SKM-1 (cell line): ENCODE data around the gene GALNT7.

Experiments
- DNase-seq: peaks from one replicate; lab custom pipeline; 2025; ENCODE audit not compliant: unreplicated experiment; lab: John Stamatoyannopoulos, UW

GALNT7 gene

GRCh38 chr4:173334085-173334890 lies 165.7 kb downstream of the GALNT7 start, which contains the start of gene HMGB2:
Gene HMGB2, minus strand, starts transcription at chr4:173334358. Its CDS starts 709 bp downstream, at chr4:173333649.
- DNase-seq = peak; percentile 96

- peak; percentile 68 for DNase-seq
Observed at GRCh38 chr4:173334891-173335752, 166.5 kb downstream of the GALNT7 start.

GRCh38 chr4:173337463-173337862 lies 168.9 kb downstream of the GALNT7 start:
- no peak for DNase-seq

- DNase-seq = no peak
Observed at GRCh38 chr4:173343832-173344397, 175.3 kb downstream of the GALNT7 start.

GRCh38 chr4:173345648-173346047 lies 177.0 kb downstream of the GALNT7 start:
- no peak for DNase-seq

GRCh38 chr4:173346074-173346473 lies 177.5 kb downstream of the GALNT7 start:
- no peak for DNase-seq

GRCh38 chr4:173347467-173347866 lies 178.9 kb downstream of the GALNT7 start:
- DNase-seq = no peak

- DNase-seq = no peak
Observed at GRCh38 chr4:173357939-173358338, 189.3 kb downstream of the GALNT7 start.

- no peak for DNase-seq
Observed at GRCh38 chr4:173360587-173361221, 192.1 kb downstream of the GALNT7 start.

- DNase-seq = no peak
Observed at GRCh38 chr4:173362666-173363065, 194.1 kb downstream of the GALNT7 start.

- DNase-seq = no peak
Observed at GRCh38 chr4:173365359-173365996, 196.9 kb downstream of the GALNT7 start.

- DNase-seq = no peak
Observed at GRCh38 chr4:173367285-173367684, 198.7 kb downstream of the GALNT7 start.

GRCh38 chr4:173367946-173368345 lies 199.3 kb downstream of the GALNT7 start:
- DNase-seq = no peak

GRCh38 chr4:173370130-173370476 lies 201.5 kb downstream of the GALNT7 start:
- DNase-seq = no peak

- DNase-seq = peak; percentile 91
Observed at GRCh38 chr4:173370477-173371291, 202.1 kb downstream of the GALNT7 start, which contains the start of gene SAP30. Gene SAP30, plus strand, starts transcription at chr4:173370954. Its CDS starts 229 bp downstream, at chr4:173371183.

GRCh38 chr4:173371292-173372192 lies 202.9 kb downstream of the GALNT7 start:
- DNase-seq = peak; percentile 21
